ENCODE data around the gene LTBP1.

Gene LTBP1

DNA sequence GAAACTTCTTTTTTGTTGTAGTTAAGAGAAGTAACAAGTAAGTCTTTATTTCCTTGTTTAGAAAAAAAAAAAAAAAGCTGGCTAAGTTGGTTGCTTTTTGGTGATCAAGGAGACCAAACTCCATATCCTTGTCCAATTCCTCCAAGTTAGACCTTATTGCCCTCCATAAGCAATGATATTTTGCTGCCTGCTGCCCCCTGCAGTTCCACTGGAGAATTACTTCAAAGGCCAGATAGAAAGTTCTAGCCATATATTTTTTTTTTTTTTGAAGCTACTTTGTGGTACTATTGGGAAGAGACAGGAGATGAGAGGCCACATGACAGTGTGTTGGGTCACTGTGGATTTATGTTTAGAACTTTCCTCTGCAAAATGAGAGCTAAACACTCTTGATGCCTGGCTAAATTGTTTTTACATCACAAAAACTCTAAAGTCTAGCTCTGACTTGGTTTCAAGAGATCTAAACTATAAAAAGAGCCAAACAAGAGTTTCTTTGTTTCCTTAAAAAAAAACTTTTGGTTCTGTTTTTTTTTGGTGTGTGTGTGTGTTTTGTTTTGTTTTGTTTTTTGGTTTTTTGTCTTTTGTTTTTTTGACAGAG lies 449.0 kb downstream of the LTBP1 start:
- no peak for DNase-seq (ENCODE audit: low read depth)
- in situ Hi-C loops (cut with HindIII; ENCODE audit: low sequenced_read_pairs): loop anchor here (10.0 kb wide), 1 partner anchor 59 kb away; no protein-coding TSS in a partner anchor
- no peak overlapping the region for H3K4me3 ChIP-seq (ENCODE audit: low read depth, low read length)
- TF ChIP-seq CTCF (IDR thresholded peaks at IDR 0.05; ENCODE audit: low read depth, low read length, missing control alignments): peak; percentile 65

GRCh38 chr2:33404321-33404720 lies 457.6 kb downstream of the LTBP1 start:
- no peak for TF ChIP-seq CTCF (IDR thresholded peaks at IDR 0.05; ENCODE audit: low read depth, low read length, missing control alignments)
- H3K4me3 ChIP-seq (ENCODE audit: low read depth, low read length): no peak overlapping the region
- DNase-seq (ENCODE audit: low read depth): no peak
- in situ Hi-C loops (cut with HindIII; ENCODE audit: low sequenced_read_pairs): no loop called here

GRCh38 chr2:33406622-33407021 lies 459.9 kb downstream of the LTBP1 start:
- TF ChIP-seq CTCF (IDR thresholded peaks at IDR 0.05; ENCODE audit: low read depth, low read length, missing control alignments): no peak
- DNase-seq (ENCODE audit: low read depth): no peak
- in situ Hi-C loops (cut with HindIII; ENCODE audit: low sequenced_read_pairs): no loop called here
- no peak overlapping the region for H3K4me3 ChIP-seq (ENCODE audit: low read depth, low read length)

DNA sequence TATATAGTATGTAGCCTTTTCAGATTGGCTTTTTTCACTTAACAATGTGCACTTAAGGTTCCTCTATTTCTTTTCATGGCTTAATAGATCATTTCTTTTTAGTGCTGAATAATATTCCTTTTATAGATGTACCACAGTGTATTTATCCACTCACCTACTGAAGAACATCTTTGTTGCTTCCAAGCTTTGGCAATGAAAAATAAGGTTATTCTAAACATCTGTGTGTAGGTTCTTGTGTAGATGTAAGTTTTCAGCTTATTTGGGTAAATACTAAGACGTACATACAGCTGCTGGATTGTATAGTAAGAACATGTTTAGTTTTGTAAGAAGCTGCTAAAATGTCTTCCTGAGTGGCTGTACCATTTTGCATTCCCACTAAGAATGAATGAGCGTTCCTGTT lies 461.4 kb downstream of the LTBP1 start:
- DNase-seq (ENCODE audit: low read depth): no peak
- in situ Hi-C loops (cut with HindIII; ENCODE audit: low sequenced_read_pairs): no loop called here
- no peak overlapping the region for H3K4me3 ChIP-seq (ENCODE audit: low read depth, low read length)
- TF ChIP-seq CTCF (IDR thresholded peaks at IDR 0.05; ENCODE audit: low read depth, low read length, missing control alignments): no peak

- in situ Hi-C loops (cut with HindIII; ENCODE audit: low sequenced_read_pairs): no loop called here
- DNase-seq (ENCODE audit: low read depth): no peak
These were observed 462.7 kb downstream of the LTBP1 start for GRCh38 chr2:33409417-33409955.

GRCh38 chr2:33411765-33412164 lies 465.0 kb downstream of the LTBP1 start:
- DNase-seq (ENCODE audit: low read depth): peak; percentile 74
- H3K4me3 ChIP-seq (ENCODE audit: low read depth, low read length): no peak overlapping the region
- TF ChIP-seq CTCF (IDR thresholded peaks at IDR 0.05; ENCODE audit: low read depth, low read length, missing control alignments): no peak
- in situ Hi-C loops (cut with HindIII; ENCODE audit: low sequenced_read_pairs): loop anchor here (5.0 kb wide), 1 partner anchor 56 kb away; no protein-coding TSS in a partner anchor

More at GRCh38 chr2:33409417-33409955, 462.7 kb downstream of the LTBP1 start:
- no peak overlapping the region for H3K4me3 ChIP-seq (ENCODE audit: low read depth, low read length)
- TF ChIP-seq CTCF (IDR thresholded peaks at IDR 0.05; ENCODE audit: low read depth, low read length, missing control alignments): no peak

Data from astrocyte of the cerebellum (primary cell).